Smooth muscle cell (in vitro differentiated cells): ENCODE results near the gene QTRT2. TPM values are rescaled to one million over a fixed set of nuclear protein-coding genes. Genes with fewer than 3 reads are reported as not detected.

Experiments used
- DNase-seq: peaks from one replicate; lab custom pipeline; 2025; ENCODE audit not compliant: unreplicated experiment; lab: John Stamatoyannopoulos, UW
- H2AFZ ChIP-seq: fragments of 200-600 bp; sonication (generic); 2 replicates; pipeline ENCODE4 v1.6.0; 2016; ENCODE audit warnings: antibody characterized with exemption, low read depth, mild to moderate bottlenecking
- H3F3A ChIP-seq: fragments of 200-600 bp; sonication (generic); 2 replicates; pipeline ENCODE4 v1.6.0; 2017; ENCODE audit warnings: antibody characterized with exemption, low read depth
- H3K27ac ChIP-seq: fragments of 200-600 bp; sonication (generic); 2 replicates; pipeline ENCODE4 v1.5.1; 2016; ENCODE audit warnings: low read depth, mild to moderate bottlenecking
- H3K27me3 ChIP-seq: fragments of 200-600 bp; sonication (generic); 2 replicates; pipeline ENCODE4 v1.6.1; 2016; ENCODE audit warnings: low read depth, mild to moderate bottlenecking
- H3K36me3 ChIP-seq: fragments of 200-600 bp; sonication (generic); 2 replicates; pipeline ENCODE4 v1.5.1; 2016; ENCODE audit warnings: low read depth
- H3K4me1 ChIP-seq: fragments of 200-600 bp; sonication (generic); 2 replicates; pipeline ENCODE4 v1.5.1; 2016; ENCODE audit warnings: low read depth
- H3K4me2 ChIP-seq: fragments of 200-600 bp; sonication (generic); 2 replicates; pipeline ENCODE4 v1.6.0; 2016; ENCODE audit warnings: mild to moderate bottlenecking
- H3K4me3 ChIP-seq: fragments of 200-600 bp; sonication (generic); 2 replicates; pipeline ENCODE4 v1.5.1; 2016; ENCODE audit warnings: mild to moderate bottlenecking
- H3K79me2 ChIP-seq: fragments of 200-600 bp; sonication (generic); 2 replicates; pipeline ENCODE4 v1.6.0; 2016; ENCODE audit warnings: low read depth, mild to moderate bottlenecking
- H3K9ac ChIP-seq: fragments of 200-600 bp; sonication (generic); 2 replicates; pipeline ENCODE4 v1.6.0; 2016; ENCODE audit warnings: low read depth
- H3K9me3 ChIP-seq: fragments of 200-600 bp; sonication (generic); replicated peaks from 2 replicates; pipeline ENCODE4 v1.5.1; 2016; ENCODE audit warnings: low read depth
- H4K20me1 ChIP-seq: fragments of 200-600 bp; sonication (generic); 2 replicates; pipeline ENCODE4 v1.6.0; 2016; ENCODE audit warnings: low read depth
- CTCF ChIP-seq: fragments of 200-600 bp; sonication (generic); IDR thresholded peaks from 2 replicates; pipeline ENCODE4 v1.5.1; 2017; ENCODE audit warnings: borderline replicate concordance, mild to moderate bottlenecking, antibody characterized with exemption; ENCODE audit not compliant: insufficient read depth, poor library complexity, severe bottlenecking
- WGBS: methylation state at CpG from one replicate; pipeline ENCODE4 v1.1.7; 2016; ENCODE audit warnings: low lambda C conversion rate; 5-methylcytosine and 5-hydroxymethylcytosine counted together
- polyA plus RNA-seq: library from polyadenylated mRNA; unstranded; fragments of >200 nt; fragmentation: Nextera tagmentation; extraction: Ambion mirVana; gene quantifications from 2 replicates; pipeline ENCODE4 v1.2.1, GENCODE V29; 2016
- total RNA-seq: library from RNA; depleted of rRNA; stranded (reverse); fragments of >200 nt; gene quantifications from 2 replicates; pipeline ENCODE4 v1.2.3, GENCODE V29; 2014

QTRT2 gene
- total and polyA plus RNA-seq, 2 experiments from 2014 or later: 7.1 to 14.9 TPM

GRCh38 chr3:114071786-114072185 lies 15.2 kb downstream of the QTRT2 start:
- peaks cover 10% of the 10 kb centered on the region for H3K36me3 ChIP-seq
- no peak for TF ChIP-seq CTCF
- H3K27ac ChIP-seq: no peak overlapping the region
- H3K9ac ChIP-seq: no peak overlapping the region
- WGBS: 75% methylated on average over 1 of the region's 1 CpG
- no peaks in the 10 kb centered on the region for H4K20me1 ChIP-seq
- H3K4me3 ChIP-seq: no peak overlapping the region
- DNase-seq: no peak
- H3K9me3 ChIP-seq: no peaks in the 10 kb centered on the region
- no peak overlapping the region for H3K4me2 ChIP-seq
- H3K4me1 ChIP-seq: no peaks in the 10 kb centered on the region
- no peaks in the 10 kb centered on the region for H3K79me2 ChIP-seq
- H3F3A ChIP-seq: no peaks in the 10 kb centered on the region
- H3K27me3 ChIP-seq: no peaks in the 10 kb centered on the region
- no peak overlapping the region for H2AFZ ChIP-seq

- 95% methylated on average over 6 of the region's 6 CpGs for WGBS
- Histone ChIP-seq H2AFZ (no peak overlapping the region), H3K4me1 (no peaks in the 10 kb centered on the region), H3K4me3 (no peak overlapping the region), H4K20me1 (no peaks in the 10 kb centered on the region), H3K9me3 (no peaks in the 10 kb centered on the region), H3F3A (no peaks in the 10 kb centered on the region), H3K27ac (no peak overlapping the region), H3K4me2 (no peak overlapping the region), H3K9ac (no peak overlapping the region), H3K27me3 (no peaks in the 10 kb centered on the region), H3K79me2 (no peaks in the 10 kb centered on the region), H3K36me3 (peaks cover 21% of the 10 kb centered on the region)
- no peak for TF ChIP-seq CTCF
- DNase-seq: no peak
Measured at GRCh38 chr3:114076711-114077110, 20.2 kb downstream of the QTRT2 start.

- Histone ChIP-seq H3K4me3 (no peak overlapping the region), H4K20me1 (no peaks in the 10 kb centered on the region), H3F3A (no peaks in the 10 kb centered on the region), H3K36me3 (peaks cover 23% of the 10 kb centered on the region), H3K27me3 (no peaks in the 10 kb centered on the region), H3K27ac (no peak overlapping the region), H2AFZ (no peak overlapping the region), H3K9me3 (no peaks in the 10 kb centered on the region), H3K79me2 (no peaks in the 10 kb centered on the region), H3K9ac (no peak overlapping the region), H3K4me2 (no peak overlapping the region), H3K4me1 (no peaks in the 10 kb centered on the region)
- DNase-seq: no peak
- TF ChIP-seq CTCF: no peak
Measured at GRCh38 chr3:114078126-114078525, 21.6 kb downstream of the QTRT2 start.

GRCh38 chr3:114079761-114080160 lies 23.2 kb downstream of the QTRT2 start:
- DNase-seq: no peak
- Histone ChIP-seq H3K9me3 (no peaks in the 10 kb centered on the region), H3K4me1 (no peaks in the 10 kb centered on the region), H3K4me3 (no peak overlapping the region), H3F3A (no peaks in the 10 kb centered on the region), H3K36me3 (peaks cover 23% of the 10 kb centered on the region), H3K27me3 (no peaks in the 10 kb centered on the region), H3K4me2 (no peak overlapping the region), H4K20me1 (no peaks in the 10 kb centered on the region), H3K79me2 (no peaks in the 10 kb centered on the region), H2AFZ (no peak overlapping the region), H3K27ac (no peak overlapping the region), H3K9ac (no peak overlapping the region)
- TF ChIP-seq CTCF: no peak
- 91% methylated on average over 5 of the region's 5 CpGs for WGBS
